Endothelial cell of umbilical vein (primary cell): ENCODE data around the gene SLC44A2. TPM values are rescaled to one million over a fixed set of nuclear protein-coding genes. Genes with fewer than 3 reads are reported as not detected.

Experiments used
- BruUV-seq: library from RNA; stranded (reverse); fragments of 400-500 nt; replicated peaks from 2 replicates; lab custom pipeline; 2021; lab: Mats Ljungman, UMichigan
- CTCF ChIA-PET: fragments of 300-600, 350-600 bp; sonication (Branson Sonifier 250); formaldehyde crosslinking; loops from one replicate; lab custom pipeline; 2021; ENCODE audit warnings: antibody characterized with exemption, inconsistent platforms; lab: Charles Lee
- POLR2A ChIA-PET: fragments of 300-600, 350-600 bp; sonication (Branson Sonifier 250); formaldehyde crosslinking; loops from one replicate; lab custom pipeline; 2021; ENCODE audit warnings: antibody characterized with exemption, inconsistent platforms; lab: Charles Lee
- DNase-seq: peaks from one replicate; pipeline ENCODE4 v3.0.0-alpha.2; 2011; ENCODE audit warnings: low read depth, low spot score
- FAIRE-seq: peaks from 2 replicates; lab custom pipeline; 2011; peaks lifted over from hg19 to GRCh38; lab: Jason Lieb, UNC
- H2AFZ ChIP-seq: 2 replicates; pipeline ENCODE4 v1.6.0; 2012; ENCODE audit warnings: low read depth, low read length, control low read depth, inconsistent platforms
- H3K27ac ChIP-seq: 2 replicates; pipeline ENCODE4 v1.5.1; 2011; ENCODE audit warnings: low read depth, mild to moderate bottlenecking, control low read depth, low read length, moderate library complexity; ENCODE audit not compliant: insufficient read depth
- H3K27me3 ChIP-seq, 2 experiments: 2 replicates each; pipeline versions ENCODE4 v1.6.0 to v1.6.1; 2011; ENCODE audit warnings: low read length in 2 of 2, mixed read lengths in 1 of 2; ENCODE audit not compliant: control insufficient read depth in 2 of 2, insufficient read depth in 2 of 2
- H3K36me3 ChIP-seq, 2 experiments: 2 replicates in 1 of 2; 3 replicates in 1 of 2; pipeline ENCODE4 v1.5.1; 2011; ENCODE audit warnings: low read length in 2 of 2, mild to moderate bottlenecking in 1 of 2, moderate library complexity in 1 of 2; ENCODE audit not compliant: control insufficient read depth in 2 of 2, insufficient read depth in 2 of 2; ENCODE audit errors: extremely low read depth in 1 of 2
- H3K4me1 ChIP-seq: 3 replicates; pipeline ENCODE4 v1.5.1; 2011; ENCODE audit warnings: mild to moderate bottlenecking, low read length; ENCODE audit not compliant: control insufficient read depth, insufficient read depth; ENCODE audit errors: extremely low read depth
- H3K4me2 ChIP-seq: 2 replicates; pipeline ENCODE4 v1.6.1; 2011; ENCODE audit warnings: low read length, control low read depth, mixed read lengths; ENCODE audit not compliant: insufficient read depth
- H3K4me3 ChIP-seq, 3 experiments: fragments of 200-600 bp in 1 of 3; sonication (generic), shearing (Covaris generic) in 1 of 3; replicated peaks in 1 of 3; 2 replicates each; pipeline ENCODE4 v1.5.1; 2011 to 2016; ENCODE audit warnings: control low read depth in 3 of 3, low read length in 3 of 3, mild to moderate bottlenecking in 2 of 3, inconsistent platforms in 1 of 3, low read depth in 1 of 3, moderate library complexity in 1 of 3; ENCODE audit not compliant: insufficient read depth in 1 of 3
- H3K79me2 ChIP-seq: 2 replicates; pipeline ENCODE4 v1.6.0; 2012; ENCODE audit warnings: low read length, inconsistent platforms; ENCODE audit not compliant: control insufficient read depth, insufficient read depth
- H3K9ac ChIP-seq: replicated peaks from 2 replicates; pipeline ENCODE3; 2011; ENCODE audit warnings: low read length, control low read depth; ENCODE audit not compliant: insufficient read depth; ENCODE audit errors: extremely low read depth
- H3K9me1 ChIP-seq: replicated peaks from 3 replicates; pipeline ENCODE4 v1.6.0; 2011; ENCODE audit warnings: mild to moderate bottlenecking, low read length; ENCODE audit not compliant: control insufficient read depth, insufficient read depth; ENCODE audit errors: extremely low read depth
- H3K9me3 ChIP-seq: replicated peaks from 2 replicates; pipeline ENCODE4 v1.5.1; 2012; ENCODE audit warnings: low read length, inconsistent platforms; ENCODE audit not compliant: control insufficient read depth, insufficient read depth
- H4K20me1 ChIP-seq: replicated peaks from 2 replicates; pipeline ENCODE3; 2011; ENCODE audit warnings: mild to moderate bottlenecking, low read length; ENCODE audit not compliant: control insufficient read depth, insufficient read depth; ENCODE audit errors: extremely low read depth
- EZH2 ChIP-seq: IDR thresholded peaks from 2 replicates; pipeline ENCODE4 v1.6.1; 2012; ENCODE audit warnings: borderline replicate concordance, low read depth, mild to moderate bottlenecking, moderate library complexity, low read length, inconsistent platforms; ENCODE audit not compliant: severe bottlenecking
- FOS ChIP-seq: IDR thresholded peaks from 2 replicates; pipeline ENCODE4 v1.6.1; 2011; ENCODE audit warnings: mild to moderate bottlenecking, low read length, moderate library complexity, borderline replicate concordance; ENCODE audit not compliant: insufficient read depth
- GATA2 ChIP-seq: IDR thresholded peaks from 2 replicates; pipeline ENCODE4 v1.7.0; 2011; ENCODE audit warnings: low read depth, mild to moderate bottlenecking, moderate library complexity, mixed read lengths, low read length; ENCODE audit not compliant: insufficient read length, insufficient read depth
- JUN ChIP-seq: IDR thresholded peaks from 2 replicates; pipeline ENCODE4 v1.6.1; 2011; ENCODE audit warnings: borderline replicate concordance, low read depth; ENCODE audit not compliant: insufficient read length, insufficient read depth
- MYC ChIP-seq: IDR thresholded peaks from one replicate; pipeline ENCODE4 v1.6.1; 2011; ENCODE audit warnings: mild to moderate bottlenecking, low read depth, low read length
- POLR2A ChIP-seq: IDR thresholded peaks from 2 replicates; pipeline ENCODE4 v1.6.1; 2012; ENCODE audit warnings: low read depth, mild to moderate bottlenecking, control low read depth, low read length
- POLR2AphosphoS5 ChIP-seq: IDR thresholded peaks from 2 replicates; pipeline ENCODE4 v1.6.1; 2012; ENCODE audit warnings: low read depth, mild to moderate bottlenecking, control low read depth, low read length, moderate library complexity; ENCODE audit not compliant: insufficient read depth
- dilution Hi-C: fragments of 300-500 bp; cut with MboI; formaldehyde crosslinking; loops from one replicate; pipeline ENCODE4 v1.15.0; 2019; ENCODE audit warnings: low sequenced_read_pairs; ENCODE audit not compliant: extremely low pct_ligation_motif_present
- intact Hi-C: fragments of 100-400 bp; cut with micrococcal nuclease; formaldehyde crosslinking; loops from one replicate; pipeline ENCODE4 v1.10.0; 2022
- polyA plus RNA-seq, 4 experiments: library from polyadenylated mRNA; depleted of rRNA in 3 of 4; stranded (reverse) in 3 of 4; unstranded in 1 of 4; fragments of >200 nt; gene quantifications; 2 replicates each; pipeline versions ENCODE4 v1.2.1 to v1.2.3, GENCODE V29; 2011 to 2012; ENCODE audit warnings: missing spikeins in 1 of 4
- total RNA-seq: library from RNA; stranded (reverse); gene quantifications from 2 replicates; pipeline ENCODE4 v1.2.3, GENCODE V29; 2021
- TF ChIP-seq, protein P1 (sequence below), 2 donors: IDR thresholded peaks; 1 replicate in 1 of 2; 2 replicates in 1 of 2; pipeline ENCODE4 v1.5.1; 2011; ENCODE audit warnings: low read length in 2 of 2, mild to moderate bottlenecking in 2 of 2, moderate library complexity in 2 of 2, control low read depth in 1 of 2, inconsistent platforms in 1 of 2, low read depth in 1 of 2; ENCODE audit not compliant: insufficient read depth in 1 of 2; ENCODE audit errors: extremely low read depth in 1 of 2
- TF ChIP-seq, protein P2 (sequence below): IDR thresholded peaks from 2 replicates; pipeline ENCODE4 v1.6.1; 2011; ENCODE audit not compliant: insufficient read depth, insufficient read length

SLC44A2 gene
- total and polyA plus RNA-seq, 2 donors (not counting 3 experiments of a cell fraction or from before 2014, with no cell fraction given): 97.7 to 130 TPM

DNA sequence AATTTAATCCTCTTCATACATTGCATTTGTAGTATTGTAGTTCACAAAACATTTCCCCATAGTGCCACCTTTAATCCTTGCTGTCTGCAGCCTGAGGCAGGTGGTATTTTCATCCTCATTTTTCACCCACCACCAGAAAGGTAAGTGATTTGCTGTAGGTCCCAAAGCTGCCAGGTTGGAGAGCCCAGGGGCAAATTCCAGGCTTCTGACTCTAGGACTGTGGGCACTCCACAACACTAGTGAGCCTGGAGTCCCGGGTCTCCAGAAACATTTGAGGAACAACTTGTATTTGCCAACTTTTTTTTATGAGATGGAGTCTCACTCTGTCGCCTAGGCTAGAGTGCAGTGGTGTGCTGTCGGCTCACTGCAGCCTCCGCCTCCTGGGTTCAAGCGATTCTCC, 35.0 kb downstream of the SLC44A2 start:
- H3K36me3 ChIP-seq: peaks cover 4 to 12% of the 10 kb centered on the region in 2 experiments
- peaks cover 10% of the 10 kb centered on the region for H3K4me1 ChIP-seq
- H3K9me3 ChIP-seq: no peaks in the 10 kb centered on the region
- no peak overlapping the region for H3K4me3 ChIP-seq
- intact Hi-C loops: no loop called here
- H3K79me2 ChIP-seq: peaks cover 100% of the 10 kb centered on the region
- no TSS peak for BruUV-seq
- H3K27me3 ChIP-seq: no peaks in the 10 kb centered on the region
- no peak overlapping the region for H3K27ac ChIP-seq
- CTCF ChIA-PET: no interaction called here
- no peak overlapping the region for H2AFZ ChIP-seq
- TF ChIP-seq POLR2AphosphoS5 (no peak), POLR2A (no peak), EZH2 (no peak), GATA2 (no peak), FOS (no peak), MYC (no peak), JUN (no peak)
- TF ChIP-seq, protein P1, sequence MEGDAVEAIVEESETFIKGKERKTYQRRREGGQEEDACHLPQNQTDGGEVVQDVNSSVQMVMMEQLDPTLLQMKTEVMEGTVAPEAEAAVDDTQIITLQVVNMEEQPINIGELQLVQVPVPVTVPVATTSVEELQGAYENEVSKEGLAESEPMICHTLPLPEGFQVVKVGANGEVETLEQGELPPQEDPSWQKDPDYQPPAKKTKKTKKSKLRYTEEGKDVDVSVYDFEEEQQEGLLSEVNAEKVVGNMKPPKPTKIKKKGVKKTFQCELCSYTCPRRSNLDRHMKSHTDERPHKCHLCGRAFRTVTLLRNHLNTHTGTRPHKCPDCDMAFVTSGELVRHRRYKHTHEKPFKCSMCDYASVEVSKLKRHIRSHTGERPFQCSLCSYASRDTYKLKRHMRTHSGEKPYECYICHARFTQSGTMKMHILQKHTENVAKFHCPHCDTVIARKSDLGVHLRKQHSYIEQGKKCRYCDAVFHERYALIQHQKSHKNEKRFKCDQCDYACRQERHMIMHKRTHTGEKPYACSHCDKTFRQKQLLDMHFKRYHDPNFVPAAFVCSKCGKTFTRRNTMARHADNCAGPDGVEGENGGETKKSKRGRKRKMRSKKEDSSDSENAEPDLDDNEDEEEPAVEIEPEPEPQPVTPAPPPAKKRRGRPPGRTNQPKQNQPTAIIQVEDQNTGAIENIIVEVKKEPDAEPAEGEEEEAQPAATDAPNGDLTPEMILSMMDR (IDR thresholded peaks at IDR 0.05; ENCODE audit: extremely low read depth in 1 of 2, insufficient read depth in 1 of 2, low read depth in 1 of 2, low read length in 2 of 2): no peak
- TF ChIP-seq, protein P2, sequence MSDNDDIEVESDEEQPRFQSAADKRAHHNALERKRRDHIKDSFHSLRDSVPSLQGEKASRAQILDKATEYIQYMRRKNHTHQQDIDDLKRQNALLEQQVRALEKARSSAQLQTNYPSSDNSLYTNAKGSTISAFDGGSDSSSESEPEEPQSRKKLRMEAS: no peak
- peaks cover 10% of the 10 kb centered on the region for H4K20me1 ChIP-seq
- H3K9me1 ChIP-seq: no peaks in the 10 kb centered on the region
- DNase-seq: no peak
- dilution Hi-C loops: no loop called here
- H3K9ac ChIP-seq: no peak overlapping the region
- no peak overlapping the region for H3K4me2 ChIP-seq
- FAIRE-seq: no peak
- POLR2A ChIA-PET: no interaction called here
